GM12801 (cell line): ENCODE results near the gene SKI.

ENCODE experiments used
- TF ChIP-seq, protein P1 (sequence below): IDR thresholded peaks from one replicate; pipeline ENCODE4 v1.5.1; 2011; ENCODE audit warnings: control low read depth; ENCODE audit not compliant: insufficient read length; ENCODE audit errors: extremely low read depth

SKI gene

DNA sequence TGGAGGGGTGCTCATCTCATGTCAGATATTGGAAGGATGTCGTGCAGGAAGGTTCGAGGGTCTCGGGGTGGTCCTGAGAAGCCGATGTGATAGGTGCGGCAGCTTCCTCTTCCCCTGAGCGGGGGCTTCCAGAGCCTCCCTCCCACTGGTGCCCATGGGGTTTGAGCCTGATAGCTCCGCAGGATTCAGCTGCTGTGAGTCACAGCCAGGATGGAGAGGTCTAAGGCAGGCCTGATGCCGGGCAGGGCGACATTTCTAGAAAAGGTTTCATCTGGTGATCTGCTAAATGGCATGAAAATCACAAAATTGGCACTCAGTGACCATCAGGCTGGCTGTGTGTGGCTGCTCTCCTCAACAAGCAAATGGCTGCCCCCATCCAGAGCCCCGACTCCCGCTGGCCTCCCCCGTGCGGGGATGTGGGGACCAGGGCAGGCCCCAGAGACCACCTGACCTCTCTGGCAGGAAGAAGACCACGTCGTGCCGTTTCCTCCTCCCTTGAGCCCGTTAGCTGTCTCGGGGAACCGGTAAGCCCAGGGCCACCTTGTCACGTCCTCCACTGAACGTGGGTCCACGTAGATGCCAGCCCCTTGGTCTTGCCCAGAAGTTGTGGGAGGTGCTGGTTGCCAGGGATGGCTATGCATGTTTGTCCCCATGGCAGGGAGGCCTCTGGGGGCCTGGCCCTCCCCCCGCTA lies 66.1 kb downstream of the SKI start:
- TF ChIP-seq, protein P1, sequence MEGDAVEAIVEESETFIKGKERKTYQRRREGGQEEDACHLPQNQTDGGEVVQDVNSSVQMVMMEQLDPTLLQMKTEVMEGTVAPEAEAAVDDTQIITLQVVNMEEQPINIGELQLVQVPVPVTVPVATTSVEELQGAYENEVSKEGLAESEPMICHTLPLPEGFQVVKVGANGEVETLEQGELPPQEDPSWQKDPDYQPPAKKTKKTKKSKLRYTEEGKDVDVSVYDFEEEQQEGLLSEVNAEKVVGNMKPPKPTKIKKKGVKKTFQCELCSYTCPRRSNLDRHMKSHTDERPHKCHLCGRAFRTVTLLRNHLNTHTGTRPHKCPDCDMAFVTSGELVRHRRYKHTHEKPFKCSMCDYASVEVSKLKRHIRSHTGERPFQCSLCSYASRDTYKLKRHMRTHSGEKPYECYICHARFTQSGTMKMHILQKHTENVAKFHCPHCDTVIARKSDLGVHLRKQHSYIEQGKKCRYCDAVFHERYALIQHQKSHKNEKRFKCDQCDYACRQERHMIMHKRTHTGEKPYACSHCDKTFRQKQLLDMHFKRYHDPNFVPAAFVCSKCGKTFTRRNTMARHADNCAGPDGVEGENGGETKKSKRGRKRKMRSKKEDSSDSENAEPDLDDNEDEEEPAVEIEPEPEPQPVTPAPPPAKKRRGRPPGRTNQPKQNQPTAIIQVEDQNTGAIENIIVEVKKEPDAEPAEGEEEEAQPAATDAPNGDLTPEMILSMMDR, result no peak

DNA sequence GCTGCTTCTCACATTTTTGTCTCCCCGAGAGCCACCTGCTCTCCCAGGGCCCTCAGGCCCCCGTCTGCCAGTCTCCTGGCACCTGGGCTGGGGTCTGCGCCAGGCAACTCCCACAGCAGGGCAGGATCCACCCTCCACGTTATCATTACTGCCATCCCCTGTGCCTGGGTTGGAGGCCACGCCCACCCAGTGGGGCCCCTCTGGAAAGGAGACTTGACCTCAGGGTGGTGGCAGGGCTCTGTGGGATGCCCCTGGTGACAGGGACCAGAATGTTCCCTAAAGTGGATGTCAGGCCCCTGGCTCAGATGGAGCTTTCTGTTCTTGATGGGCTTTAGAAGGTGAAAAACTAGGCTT lies 66.6 kb downstream of the SKI start:
- TF ChIP-seq, protein P1, result no peak

GRCh38 chr1:2295526-2295925 lies 67.4 kb downstream of the SKI start:
- TF ChIP-seq, protein P1, result no peak

DNA sequence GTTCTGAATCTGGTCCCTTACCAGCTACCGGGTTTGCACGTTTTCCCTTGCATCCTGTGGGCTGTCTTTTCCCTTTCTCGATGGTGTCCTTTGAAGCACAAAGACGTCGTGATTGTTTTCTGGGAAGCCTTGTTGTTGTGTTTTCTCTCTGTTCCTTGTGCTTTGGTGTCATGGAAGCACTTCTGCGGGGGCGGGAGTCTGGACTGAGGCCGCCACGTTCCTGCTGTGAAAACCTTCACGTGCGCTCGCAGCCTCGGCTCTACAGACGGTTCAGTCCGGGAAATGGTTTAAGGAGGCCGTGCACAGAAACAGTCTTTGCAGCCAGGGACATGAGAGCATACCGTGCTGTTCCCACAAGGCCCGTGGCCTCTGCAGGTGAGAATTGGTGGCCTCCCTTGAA lies 68.5 kb downstream of the SKI start:
- TF ChIP-seq, protein P1, result no peak

GRCh38 chr1:2297246-2298011 lies 69.3 kb downstream of the SKI start:
- TF ChIP-seq, protein P1, result no peak

GRCh38 chr1:2298685-2299084 lies 70.6 kb downstream of the SKI start:
- TF ChIP-seq, protein P1, result no peak

- TF ChIP-seq, protein P1, result no peak
These were observed 71.1 kb downstream of the SKI start for GRCh38 chr1:2299131-2299627.
